B cell (primary cell): ENCODE results near the gene SIL1. TPM values are rescaled to one million over a fixed set of nuclear protein-coding genes. Genes with fewer than 3 reads are reported as not detected.

Experiments
- ATAC-seq: fragments of 200-7000 bp; cut with Tn5 transposase; one replicate; pipeline ENCODE4 v1.10.0; 2021; ENCODE audit warnings: low read depth, mild to moderate bottlenecking, moderate number of reproducible peaks, moderate library complexity
- CTCF ChIA-PET: fragments of 350-600 bp; sonication (Branson Sonifier 250); formaldehyde crosslinking; loops from one replicate; lab custom pipeline; 2021; ENCODE audit warnings: antibody characterized with exemption, inconsistent platforms; lab: Charles Lee
- POLR2A ChIA-PET: fragments of 350-600 bp; sonication (Branson Sonifier 250); formaldehyde crosslinking; loops from one replicate; lab custom pipeline; 2021; ENCODE audit warnings: antibody characterized with exemption; lab: Charles Lee
- DNase-seq: peaks from one replicate; pipeline ENCODE4 v3.0.0; 2013
- H2AFZ ChIP-seq: 2 replicates; pipeline ENCODE4 v1.6.1; 2012; ENCODE audit warnings: mild to moderate bottlenecking, low read depth, low read length; ENCODE audit not compliant: insufficient read depth, poor library complexity, severe bottlenecking
- H3K27ac ChIP-seq, 2 donors: 1 replicate in 1 of 2; 2 replicates in 1 of 2; pipeline ENCODE4 v1.5.1; 2012 to 2013; ENCODE audit warnings: low read length in 2 of 2, mild to moderate bottlenecking in 2 of 2, moderate library complexity in 1 of 2
- H3K27me3 ChIP-seq, 4 experiments: fragments of 200-600 bp in 1 of 4; sonication (generic) in 1 of 4; replicated peaks in 1 of 4; 1 replicate in 2 of 4; 2 replicates in 2 of 4; pipeline versions ENCODE4 v1.6.1 to v1.7.0; 2013 to 2016; ENCODE audit warnings: low read length in 3 of 4, mild to moderate bottlenecking in 2 of 4, mixed read lengths in 1 of 4, moderate library complexity in 1 of 4; ENCODE audit not compliant: insufficient read depth in 4 of 4, control insufficient read depth in 3 of 4; ENCODE audit errors: control extremely low read depth in 1 of 4
- H3K36me3 ChIP-seq, 2 experiments: replicated peaks in 1 of 2; 1 replicate in 1 of 2; 2 replicates in 1 of 2; pipeline versions ENCODE4 v1.6.1 to v1.7.1; 2013; ENCODE audit warnings: low read length in 1 of 2; ENCODE audit not compliant: insufficient read depth in 2 of 2, control insufficient read depth in 1 of 2; ENCODE audit errors: control extremely low read depth in 1 of 2, extremely low read depth in 1 of 2
- H3K4me1 ChIP-seq, 2 donors: fragments of 200-600 bp in 1 of 2; sonication (generic) in 1 of 2; 1 replicate in 1 of 2; 2 replicates in 1 of 2; pipeline versions ENCODE4 v1.5.1 to v1.6.1; 2013 to 2017; ENCODE audit warnings: low read length in 2 of 2; ENCODE audit not compliant: control insufficient read depth in 2 of 2, insufficient read depth in 2 of 2
- H3K4me2 ChIP-seq: replicated peaks from 2 replicates; pipeline ENCODE3; 2012; ENCODE audit warnings: mild to moderate bottlenecking, low read depth, low read length; ENCODE audit not compliant: poor library complexity, severe bottlenecking
- H3K4me3 ChIP-seq, 5 experiments: fragments of 200-600 bp in 1 of 5; sonication (generic) in 1 of 5; 1 replicate in 3 of 5; 2 replicates in 2 of 5; pipeline versions ENCODE4 v1.5.1 to v1.7.0; 2011 to 2016; ENCODE audit warnings: low read length in 4 of 5, mild to moderate bottlenecking in 4 of 5, low read depth in 2 of 5, control low read depth in 1 of 5, moderate library complexity in 1 of 5; ENCODE audit not compliant: insufficient read depth in 1 of 5; ENCODE audit errors: control extremely low read depth in 1 of 5, extremely low read depth in 1 of 5
- H3K79me2 ChIP-seq: fragments of 200-600 bp; sonication (generic); one replicate; pipeline ENCODE4 v1.6.0; 2016; ENCODE audit warnings: low read length; ENCODE audit not compliant: control insufficient read depth, insufficient read depth
- H3K9ac ChIP-seq: fragments of 200-600 bp; sonication (generic); 2 replicates; pipeline ENCODE4 v1.6.1; 2017; ENCODE audit warnings: mild to moderate bottlenecking, low read length, moderate library complexity
- H3K9me3 ChIP-seq, 3 donors: one replicate each; pipeline versions ENCODE4 v1.6.1 to v1.7.1; 2013; ENCODE audit warnings: low read length in 2 of 3; ENCODE audit not compliant: control insufficient read depth in 2 of 3, insufficient read depth in 1 of 3; ENCODE audit errors: control extremely low read depth in 1 of 3
- H4K20me1 ChIP-seq: 2 replicates; pipeline ENCODE4 v1.6.0; 2012; ENCODE audit warnings: mild to moderate bottlenecking, low read length; ENCODE audit not compliant: insufficient read depth, control insufficient read depth, poor library complexity, severe bottlenecking
- H3K27ac Mint-ChIP-seq: one replicate; pipeline ENCODE4 v1.8.0; 2021; ENCODE audit warnings: mixed read lengths
- H3K27me3 Mint-ChIP-seq: one replicate; pipeline ENCODE4 v1.8.0; 2021; ENCODE audit warnings: mixed read lengths
- H3K4me1 Mint-ChIP-seq: one replicate; pipeline ENCODE4 v1.8.0; 2021; ENCODE audit warnings: mixed read lengths
- H3K4me3 Mint-ChIP-seq: one replicate; pipeline ENCODE4 v1.8.0; 2021; ENCODE audit warnings: mixed read lengths
- H3K9me3 Mint-ChIP-seq: one replicate; pipeline ENCODE4 v1.8.0; 2022; ENCODE audit warnings: mixed read lengths; ENCODE audit not compliant: insufficient read depth
- CTCF ChIP-seq: fragments of 200-600 bp; IDR thresholded peaks from one replicate; pipeline ENCODE4 v1.8.0; 2022; ENCODE audit warnings: antibody characterized with exemption, mild to moderate bottlenecking
- EZH2 ChIP-seq: IDR thresholded peaks from 2 replicates; pipeline ENCODE4 v1.6.1; 2012; ENCODE audit warnings: borderline replicate concordance, low read depth, mild to moderate bottlenecking, moderate library complexity, low read length; ENCODE audit not compliant: insufficient read depth, poor library complexity, severe bottlenecking
- WGBS: methylation state at CpG from one replicate; pipeline ENCODE4 v1.1.5; 2013; ENCODE audit warnings: missing lambda C conversion rate; ENCODE audit not compliant: insufficient coverage; 5-methylcytosine and 5-hydroxymethylcytosine counted together
- intact Hi-C: fragments of 100-400 bp; cut with micrococcal nuclease; formaldehyde crosslinking; loops from one replicate; pipeline ENCODE4 v1.10.0; 2022
- polyA plus RNA-seq: library from polyadenylated mRNA; depleted of rRNA; stranded (reverse); fragments of >200 nt; gene quantifications from 2 replicates; pipeline ENCODE4 v1.2.3, GENCODE V29; 2012
- total RNA-seq, 2 donors: library from RNA; stranded (reverse); fragments of 120-200 nt in 1 of 2; gene quantifications; 1 replicate in 1 of 2; 2 replicates in 1 of 2; pipeline versions ENCODE4 v1.2.3 to v1.2.4, GENCODE V29; 2013 to 2022

SIL1 gene
- total and polyA plus RNA-seq, 2 donors (not counting 1 experiment from before 2014, with no cell fraction given) = 16.9 to 19.8 TPM

DNA sequence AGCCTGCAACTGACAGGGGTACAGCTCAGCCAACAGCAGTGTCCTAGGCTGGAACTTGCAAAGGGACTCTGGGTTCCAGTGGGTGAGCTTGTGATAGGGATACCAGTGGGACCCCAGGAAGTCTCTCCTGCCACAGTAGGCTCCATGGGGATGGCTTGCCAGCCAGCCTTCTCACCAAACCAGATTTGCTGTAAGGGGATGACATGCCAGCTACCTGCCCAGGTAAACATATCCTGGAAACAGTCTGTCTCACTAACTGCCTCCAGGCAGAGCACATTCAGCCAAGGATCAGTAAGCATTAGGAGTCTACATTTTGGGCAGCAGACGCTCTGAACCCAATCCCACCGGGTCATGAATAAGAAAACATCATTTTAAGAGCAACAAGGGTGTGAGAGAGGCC is 49.9 kb downstream of the SIL1 start:
- H3K27ac Mint-ChIP-seq = no peak overlapping the region
- Histone ChIP-seq H3K36me3 (no peaks in the 10 kb centered on the region), H4K20me1 (no peaks in the 10 kb centered on the region), H3K9ac (no peak overlapping the region), H2AFZ (no peak overlapping the region), H3K4me2 (no peak overlapping the region), H3K27me3 (no peaks in the 10 kb centered on the region), H3K4me1 (no peaks in the 10 kb centered on the region), H3K79me2 (peaks cover 12% of the 10 kb centered on the region), H3K4me3 (no peak overlapping the region), H3K9me3 (no peaks in the 10 kb centered on the region), H3K27ac (no peak overlapping the region)
- H3K4me3 Mint-ChIP-seq = no peak overlapping the region
- ATAC-seq = no peak
- intact Hi-C loops = no loop called here
- 100% methylated on average over 2 of the region's 2 CpGs for WGBS
- H3K4me1 Mint-ChIP-seq = peaks cover 5% of the 10 kb centered on the region
- no peak for TF ChIP-seq EZH2
- TF ChIP-seq CTCF = no peak
- H3K9me3 Mint-ChIP-seq = no peaks in the 10 kb centered on the region
- no peak for DNase-seq
- H3K27me3 Mint-ChIP-seq = no peaks in the 10 kb centered on the region
- POLR2A ChIA-PET = no interaction called here
- CTCF ChIA-PET = no interaction called here

- ChIA-PET POLR2A (no interaction called here), CTCF (no interaction called here)
- no peaks in the 10 kb centered on the region for H3K9me3 ChIP-seq
- H3K27ac ChIP-seq = no peak overlapping the region
- no peak overlapping the region for H3K9ac ChIP-seq
- ATAC-seq = no peak
- H3K9me3 Mint-ChIP-seq = no peaks in the 10 kb centered on the region
- no peak overlapping the region for H3K4me3 ChIP-seq
- H3K27ac Mint-ChIP-seq = no peak overlapping the region
- no peaks in the 10 kb centered on the region for H4K20me1 ChIP-seq
- H3K4me1 Mint-ChIP-seq = peaks cover 5% of the 10 kb centered on the region
- H3K4me3 Mint-ChIP-seq = no peak overlapping the region
- H2AFZ ChIP-seq = no peak overlapping the region
- no peak for DNase-seq
- no peaks in the 10 kb centered on the region for H3K27me3 Mint-ChIP-seq
- H3K27me3 ChIP-seq = no peaks in the 10 kb centered on the region
- no peak overlapping the region for H3K4me2 ChIP-seq
- H3K4me1 ChIP-seq = no peaks in the 10 kb centered on the region
- peaks cover 11% of the 10 kb centered on the region for H3K79me2 ChIP-seq
- intact Hi-C loops = no loop called here
- TF ChIP-seq EZH2 (no peak), CTCF (no peak)
- H3K36me3 ChIP-seq = no peaks in the 10 kb centered on the region
- 25% methylated on average over 2 of the region's 2 CpGs for WGBS
Observed at GRCh38 chr5:139147483-139148087, 50.6 kb downstream of the SIL1 start.
